Prostate gland (tissue), 2 donors: ENCODE results near the gene SIPA1L2.
A peak's percentile ranks its signal among the peaks of the same experiment; 100 is the strongest.

Source experiments
- POLR2A ChIP-seq: fragments of 450-650 bp; IDR thresholded peaks from one replicate; pipeline ENCODE4 v1.6.1; 2016; ENCODE audit warnings: antibody characterized with exemption, mild to moderate bottlenecking
- POLR2AphosphoS5 ChIP-seq: sonication (generic); formaldehyde crosslinking; IDR thresholded peaks from one replicate; pipeline ENCODE4 v1.6.1; 2017; ENCODE audit warnings: antibody characterized with exemption
- TF ChIP-seq, protein P1 (sequence below), 4 experiments: fragments of 200-600 bp in 2 of 4; fragments of 450-650 bp in 2 of 4; sonication (generic) in 2 of 4; IDR thresholded peaks; 1 replicate in 3 of 4; 2 replicates in 1 of 4; pipeline ENCODE4 v1.5.1; 2016 to 2019; ENCODE audit warnings: antibody characterized with exemption in 4 of 4, mild to moderate bottlenecking in 2 of 4, moderate library complexity in 2 of 4

DNA sequence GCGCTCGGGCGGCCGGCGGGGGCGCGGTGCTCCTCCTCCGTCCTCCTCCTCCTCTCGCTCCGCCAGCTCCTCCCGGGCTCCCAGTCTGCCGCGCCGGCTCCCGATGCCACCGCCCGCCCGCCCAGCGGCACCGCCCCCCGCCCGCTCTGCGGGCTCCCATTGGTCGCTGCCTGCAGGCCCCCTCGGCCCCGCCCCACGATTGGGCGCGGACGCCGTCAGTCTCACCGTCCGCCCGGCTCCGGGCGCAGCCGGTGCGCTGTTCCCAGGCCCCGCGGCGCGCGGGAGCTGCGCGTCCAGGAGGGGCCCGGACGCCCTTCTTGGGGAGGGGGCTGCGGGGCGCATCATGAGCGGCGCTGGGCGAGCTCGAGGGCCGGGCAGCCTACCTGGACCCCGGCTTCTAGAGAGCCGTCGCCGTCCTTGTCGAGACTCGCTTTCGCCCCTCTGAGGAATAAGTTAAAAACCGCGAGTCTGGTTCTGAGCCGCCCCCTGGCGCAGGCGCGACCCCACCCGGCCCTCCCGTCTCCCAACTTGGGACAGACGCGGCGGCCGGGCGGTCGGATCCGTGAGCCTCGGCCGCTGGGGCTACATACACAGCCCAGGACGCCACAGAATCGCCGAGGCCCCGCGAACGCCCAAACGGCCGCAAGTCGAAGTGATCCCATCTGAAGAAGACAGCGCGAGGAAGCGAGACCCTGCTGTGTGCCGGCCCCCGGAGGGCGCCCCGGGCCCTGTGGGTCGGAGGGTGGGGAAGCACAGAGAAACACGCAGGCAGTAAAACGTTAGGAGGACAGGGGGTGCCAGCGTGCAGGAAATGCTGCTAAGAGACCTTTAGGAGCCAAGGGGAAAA, at the start of gene SIPA1L2:
- TF ChIP-seq POLR2AphosphoS5 (peak; percentile 31), POLR2A (peak; percentile 89)
- TF ChIP-seq, protein P1, sequence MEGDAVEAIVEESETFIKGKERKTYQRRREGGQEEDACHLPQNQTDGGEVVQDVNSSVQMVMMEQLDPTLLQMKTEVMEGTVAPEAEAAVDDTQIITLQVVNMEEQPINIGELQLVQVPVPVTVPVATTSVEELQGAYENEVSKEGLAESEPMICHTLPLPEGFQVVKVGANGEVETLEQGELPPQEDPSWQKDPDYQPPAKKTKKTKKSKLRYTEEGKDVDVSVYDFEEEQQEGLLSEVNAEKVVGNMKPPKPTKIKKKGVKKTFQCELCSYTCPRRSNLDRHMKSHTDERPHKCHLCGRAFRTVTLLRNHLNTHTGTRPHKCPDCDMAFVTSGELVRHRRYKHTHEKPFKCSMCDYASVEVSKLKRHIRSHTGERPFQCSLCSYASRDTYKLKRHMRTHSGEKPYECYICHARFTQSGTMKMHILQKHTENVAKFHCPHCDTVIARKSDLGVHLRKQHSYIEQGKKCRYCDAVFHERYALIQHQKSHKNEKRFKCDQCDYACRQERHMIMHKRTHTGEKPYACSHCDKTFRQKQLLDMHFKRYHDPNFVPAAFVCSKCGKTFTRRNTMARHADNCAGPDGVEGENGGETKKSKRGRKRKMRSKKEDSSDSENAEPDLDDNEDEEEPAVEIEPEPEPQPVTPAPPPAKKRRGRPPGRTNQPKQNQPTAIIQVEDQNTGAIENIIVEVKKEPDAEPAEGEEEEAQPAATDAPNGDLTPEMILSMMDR (IDR thresholded peaks at IDR 0.05) = peak in 2 of 4 experiments; percentile 49 to 54
